GM18508 (cell line): ENCODE results near the gene PRR5L.

Experiments
- ATAC-seq: cut with Tn5 transposase; IDR thresholded peaks from one replicate; pipeline ENCODE4 v1.9.1; 2021; ENCODE audit warnings: moderate number of reproducible peaks; ENCODE audit not compliant: insufficient read depth, unreplicated experiment

Gene PRR5L

GRCh38 chr11:36373016-36374010, 77.2 kb downstream of the PRR5L start:
- no peak for ATAC-seq

- no peak for ATAC-seq
Measured at GRCh38 chr11:36374726-36375125, 78.6 kb downstream of the PRR5L start.

- no peak for ATAC-seq
Measured at GRCh38 chr11:36375353-36376008, 79.4 kb downstream of the PRR5L start.

- no peak for ATAC-seq
Measured at GRCh38 chr11:36376009-36376887, 80.2 kb downstream of the PRR5L start.

GRCh38 chr11:36376888-36377758, 81.0 kb downstream of the PRR5L start:
- no peak for ATAC-seq

- no peak for ATAC-seq
Measured at GRCh38 chr11:36377759-36378564, 81.9 kb downstream of the PRR5L start.

- ATAC-seq: no peak
Measured at GRCh38 chr11:36379653-36380052, 83.6 kb downstream of the PRR5L start.

GRCh38 chr11:36380296-36381014, 84.4 kb downstream of the PRR5L start:
- no peak for ATAC-seq

GRCh38 chr11:36381015-36381360, 84.9 kb downstream of the PRR5L start:
- ATAC-seq: no peak

- ATAC-seq: no peak
Measured at GRCh38 chr11:36383195-36383594, 87.1 kb downstream of the PRR5L start.

GRCh38 chr11:36385121-36385970, 89.3 kb downstream of the PRR5L start:
- ATAC-seq: peak; percentile 42

GRCh38 chr11:36386411-36386810, 90.3 kb downstream of the PRR5L start:
- ATAC-seq: no peak

GRCh38 chr11:36388071-36388470, 92.0 kb downstream of the PRR5L start:
- no peak for ATAC-seq

- no peak for ATAC-seq
Measured at GRCh38 chr11:36388951-36389350, 92.9 kb downstream of the PRR5L start.

GRCh38 chr11:36389811-36390210, 93.7 kb downstream of the PRR5L start:
- ATAC-seq: no peak

GRCh38 chr11:36390963-36391471, 94.9 kb downstream of the PRR5L start:
- ATAC-seq: no peak

GRCh38 chr11:36392196-36392595, 96.1 kb downstream of the PRR5L start:
- no peak for ATAC-seq
